HEK293T (cell line): ENCODE measurements around the gene GCA.

Source experiments
- FOXM1 ChIP-seq: fragments of 450-650 bp; IDR thresholded peaks from 2 replicates; pipeline ENCODE4 v1.6.1; 2017; ENCODE audit warnings: mild to moderate bottlenecking, borderline replicate concordance
- HDGF ChIP-seq: fragments of 450-650 bp; IDR thresholded peaks from 2 replicates; pipeline ENCODE4 v1.6.1; 2017; ENCODE audit warnings: antibody characterized with exemption, borderline replicate concordance
- NFRKB ChIP-seq: fragments of 450-650 bp; IDR thresholded peaks from 2 replicates; pipeline ENCODE4 v1.6.1; 2016; ENCODE audit warnings: mild to moderate bottlenecking, moderate library complexity
- SP1 ChIP-seq: fragments of 450-650 bp; IDR thresholded peaks from 2 replicates; pipeline ENCODE4 v1.6.1; 2017
- SUZ12 ChIP-seq: fragments of 450-650 bp; IDR thresholded peaks from 2 replicates; pipeline ENCODE4 v1.6.1; 2016; ENCODE audit warnings: mild to moderate bottlenecking
- TARDBP ChIP-seq: fragments of 450-650 bp; IDR thresholded peaks from 2 replicates; pipeline ENCODE4 v1.6.1; 2016
- TF ChIP-seq, protein P1 (sequence below): fragments of 450-650 bp; IDR thresholded peaks from 2 replicates; pipeline ENCODE4 v1.6.1; 2016

DNA sequence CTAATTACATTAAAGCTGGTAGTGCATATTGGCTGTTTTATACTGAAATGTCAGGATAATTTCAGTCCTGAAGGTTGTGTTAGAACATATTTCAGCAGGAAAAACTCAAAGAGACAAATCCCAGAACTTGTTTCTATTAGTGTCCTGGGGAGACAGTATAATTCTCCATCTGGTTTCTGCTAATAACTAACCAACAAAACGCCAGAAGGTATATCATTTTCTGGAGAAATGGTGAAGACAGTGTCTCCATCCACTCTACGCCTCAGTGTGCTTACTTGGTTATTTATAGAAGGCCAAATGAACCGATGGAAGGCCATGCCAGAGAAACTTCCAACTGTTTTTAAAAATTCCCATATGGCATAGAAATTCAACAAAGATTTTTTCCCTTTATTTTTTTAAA lies 41.6 kb downstream of the GCA start:
- TF ChIP-seq SP1: no peak
- TF ChIP-seq TARDBP: no peak
- no peak for TF ChIP-seq NFRKB
- TF ChIP-seq SUZ12: no peak
- no peak for TF ChIP-seq HDGF
- TF ChIP-seq, protein P1, sequence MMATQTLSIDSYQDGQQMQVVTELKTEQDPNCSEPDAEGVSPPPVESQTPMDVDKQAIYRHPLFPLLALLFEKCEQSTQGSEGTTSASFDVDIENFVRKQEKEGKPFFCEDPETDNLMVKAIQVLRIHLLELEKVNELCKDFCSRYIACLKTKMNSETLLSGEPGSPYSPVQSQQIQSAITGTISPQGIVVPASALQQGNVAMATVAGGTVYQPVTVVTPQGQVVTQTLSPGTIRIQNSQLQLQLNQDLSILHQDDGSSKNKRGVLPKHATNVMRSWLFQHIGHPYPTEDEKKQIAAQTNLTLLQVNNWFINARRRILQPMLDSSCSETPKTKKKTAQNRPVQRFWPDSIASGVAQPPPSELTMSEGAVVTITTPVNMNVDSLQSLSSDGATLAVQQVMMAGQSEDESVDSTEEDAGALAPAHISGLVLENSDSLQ: no peak
- no peak for TF ChIP-seq FOXM1
